ENCODE results near the gene ALKAL2.

The ALKAL2 gene

DNA sequence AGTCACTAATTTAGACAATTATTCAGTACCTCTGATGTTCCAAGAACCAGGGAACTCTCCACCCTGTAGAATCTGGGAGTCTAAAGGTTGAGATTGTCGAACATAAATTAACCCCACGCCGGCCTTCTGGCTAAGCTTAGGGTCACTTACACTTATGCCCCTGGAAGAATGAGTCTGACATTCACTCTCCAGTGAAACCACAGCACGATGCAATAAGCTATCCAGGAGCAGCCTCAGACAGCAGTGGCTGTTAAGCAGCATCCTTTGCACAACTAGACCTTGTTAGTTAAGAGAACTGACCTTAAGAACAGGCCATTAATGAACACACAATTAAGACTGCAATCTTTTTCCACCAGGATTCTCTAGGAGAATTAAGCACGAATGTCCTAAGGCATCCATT is 49.0 kb downstream of the ALKAL2 start:
- DNase-seq = no peak

DNA sequence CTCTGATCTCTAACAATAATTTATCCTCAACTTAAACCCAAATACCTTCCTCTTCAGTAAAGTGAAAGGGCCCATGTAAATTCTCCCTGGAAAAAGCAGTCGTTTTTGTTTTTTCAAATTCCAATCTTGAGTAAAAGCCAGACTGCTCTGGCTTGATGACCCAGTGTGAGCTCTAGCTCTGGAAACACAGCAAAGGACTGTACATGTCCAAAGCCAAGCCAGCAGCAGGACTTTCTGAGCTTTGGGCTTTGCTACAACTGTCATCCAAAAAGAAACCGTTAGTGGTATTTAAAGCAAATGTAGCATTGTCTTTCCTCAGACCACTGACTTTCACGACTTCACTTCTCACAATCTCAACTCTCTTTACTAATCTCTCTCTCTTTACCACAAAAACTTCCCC is 49.5 kb downstream of the ALKAL2 start:
- no peak for DNase-seq

DNA sequence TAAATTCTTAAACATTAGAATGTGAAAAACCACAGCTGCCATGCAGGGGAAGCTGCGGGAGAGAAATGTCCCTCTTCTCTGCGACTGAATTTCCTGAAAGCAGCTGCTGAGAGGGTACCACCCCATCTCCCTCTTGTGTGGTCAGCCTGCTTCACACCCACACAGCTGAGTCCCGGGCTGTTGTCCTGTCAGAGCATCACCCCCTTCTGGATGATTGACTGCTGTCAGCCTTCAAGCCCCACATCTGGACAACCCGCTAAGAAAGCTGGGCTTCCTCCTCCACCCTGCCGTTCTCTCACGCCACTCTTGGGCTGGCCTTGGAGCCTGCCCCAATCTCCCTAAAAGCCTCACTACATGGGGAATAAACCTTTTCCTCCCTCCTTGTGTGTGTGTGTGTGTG is 50.0 kb downstream of the ALKAL2 start:
- DNase-seq = no peak

DNA sequence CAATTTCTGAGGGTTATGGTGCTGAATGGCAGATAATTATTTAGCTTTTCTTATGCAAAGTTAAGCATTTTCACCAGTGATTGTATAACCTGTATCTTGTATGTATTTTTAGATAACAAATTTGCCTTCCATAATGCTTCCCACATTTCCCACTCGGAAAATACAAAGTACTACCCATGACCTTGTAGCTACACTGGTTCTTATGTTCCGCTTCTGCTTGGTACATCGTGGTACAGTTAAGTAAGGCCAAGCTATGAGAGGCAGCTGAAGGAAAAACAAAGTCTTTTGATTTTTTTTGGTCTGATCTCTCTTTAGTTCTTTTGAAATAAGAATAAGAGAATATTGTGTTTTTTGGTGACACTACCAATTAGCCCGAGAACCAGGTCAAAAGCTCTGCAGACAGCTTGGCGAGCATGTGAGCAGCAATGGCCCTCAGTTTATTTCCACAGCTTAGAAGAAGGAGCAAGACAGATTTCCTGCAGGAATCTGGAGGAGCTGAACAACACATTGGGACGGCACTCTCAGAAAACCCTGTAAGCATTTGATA is 50.8 kb downstream of the ALKAL2 start:
- no peak for DNase-seq

DNA sequence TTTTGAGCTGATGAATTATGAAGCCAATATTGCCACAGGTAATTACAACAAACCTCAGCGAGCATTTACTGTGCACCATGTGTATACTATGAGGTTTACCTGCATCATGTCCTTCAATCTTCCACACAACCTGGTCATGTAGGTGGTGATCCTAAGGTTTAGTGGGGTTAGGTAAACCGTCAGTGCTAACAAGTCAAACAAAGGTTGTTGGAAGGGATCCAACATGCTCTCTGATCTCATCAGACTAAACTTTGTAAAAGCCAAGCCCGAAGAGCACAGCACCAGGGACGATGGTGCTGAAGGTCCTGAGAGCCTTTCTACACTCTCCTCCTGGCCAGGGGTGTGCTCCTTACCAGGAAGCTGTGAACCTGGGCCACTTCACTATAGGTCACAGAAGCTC is 53.5 kb downstream of the ALKAL2 start:
- no peak for DNase-seq

DNA sequence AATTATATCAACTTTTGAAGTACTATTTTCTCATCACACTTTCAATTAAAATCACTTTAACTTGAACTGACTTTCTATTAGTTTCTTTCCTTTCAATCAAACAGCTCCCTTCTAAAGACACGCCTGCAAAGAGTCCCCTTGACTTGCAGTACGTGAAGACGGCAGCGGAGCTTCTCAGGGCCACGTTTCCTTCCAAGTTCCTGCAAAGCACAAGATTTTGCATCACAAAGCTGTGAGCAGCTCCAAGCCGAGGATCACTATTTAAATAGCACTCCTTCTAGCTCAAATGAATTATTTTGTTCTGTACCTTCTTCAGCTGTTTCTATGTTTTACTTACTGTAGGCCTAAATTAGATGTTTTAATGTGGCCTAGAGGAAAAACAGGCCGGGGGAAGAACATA is 54.9 kb downstream of the ALKAL2 start:
- DNase-seq = no peak

DNA sequence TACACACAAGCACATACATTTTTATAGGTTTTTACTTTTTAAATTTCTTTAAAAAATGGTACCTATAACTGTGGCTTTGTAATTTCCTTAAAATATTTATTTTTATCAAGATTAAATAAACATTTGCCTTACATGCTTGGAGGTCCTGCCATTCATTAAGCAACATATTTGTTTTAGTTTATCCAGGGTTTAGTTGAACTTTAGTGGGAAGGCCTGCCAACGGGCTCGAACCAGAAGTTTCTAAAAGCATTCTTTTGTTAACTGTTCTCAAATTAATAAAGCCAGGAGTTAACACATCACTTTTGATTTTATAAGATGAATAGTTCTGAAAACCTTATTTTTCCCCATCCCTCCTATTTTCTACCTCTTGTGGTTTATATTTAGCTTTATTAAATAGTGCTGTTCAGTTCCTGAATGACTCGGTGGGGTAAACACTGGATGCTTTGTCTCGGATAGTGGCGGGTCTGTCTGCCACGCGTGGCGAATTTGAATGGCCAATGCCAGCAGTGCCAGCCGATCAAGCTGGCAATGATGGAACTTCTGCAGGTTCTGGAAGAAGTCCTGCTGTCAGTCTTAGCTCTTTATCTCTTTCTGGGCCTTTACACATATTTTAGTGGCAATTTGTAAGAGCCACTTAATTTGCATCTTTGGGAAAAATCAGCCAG is 56.2 kb downstream of the ALKAL2 start:
- no peak for DNase-seq
